ENCODE results near the gene MGLL. TPM values are rescaled to one million over a fixed set of nuclear protein-coding genes. Genes with fewer than 3 reads are reported as not detected.

The MGLL gene
- total RNA-seq, 1 experiment from 2014 or later = 6.8 TPM

- Histone ChIP-seq H3K9ac (ENCODE audit: low read length) (no peak overlapping the region), H3K4me1 (ENCODE audit: control insufficient read depth in 1 of 2, insufficient read depth in 2 of 2, low read length in 2 of 2) (no peaks in the 10 kb centered on the region), H3K27ac (ENCODE audit: low read depth, low read length) (no peak overlapping the region), H3K27me3 (ENCODE audit: insufficient read depth, low read length) (no peaks in the 10 kb centered on the region), H2AFZ (ENCODE audit: low read depth, low read length, poor library complexity, severe bottlenecking) (no peak overlapping the region), H3K36me3 (ENCODE audit: control insufficient read depth in 1 of 2, insufficient read depth in 2 of 2, low read length in 2 of 2) (no peaks in the 10 kb centered on the region), H3K4me2 (ENCODE audit: low read length) (no peak overlapping the region), H3K79me2 (ENCODE audit: insufficient read depth, low read length) (no peaks in the 10 kb centered on the region), H3K4me3 (replicated peaks in 1 of 2; ENCODE audit: low read depth in 1 of 2, low read length in 2 of 2) (no peak overlapping the region), H3K9me2 (ENCODE audit: insufficient read depth) (no peaks in the 10 kb centered on the region), H3K9me3 (ENCODE audit: control insufficient read depth in 1 of 2, insufficient read depth in 1 of 2, low read depth in 1 of 2, low read length in 2 of 2) (no peaks in the 10 kb centered on the region), H4K20me1 (ENCODE audit: insufficient read depth) (no peaks in the 10 kb centered on the region)
- ATAC-seq (no peak), DNase-seq (ENCODE audit: low read depth, low spot score) (no peak)
- RAD21 ChIA-PET (ENCODE audit: low non-redundant PET in 1 of 2, low total read pairs in 2 of 2, uncharacterized antibody in 2 of 2, unreplicated experiment in 2 of 2) = no interaction called here
- intact Hi-C loops (cut with micrococcal nuclease) = no loop called here
- CTCF ChIA-PET = no interaction called here
- TF ChIP-seq ZFX (IDR thresholded peaks at IDR 0.05) = no peak
- TF ChIP-seq ELF1 (IDR thresholded peaks at IDR 0.05; ENCODE audit: borderline replicate concordance, low read depth) = no peak
- TF ChIP-seq EZH2 (IDR thresholded peaks at IDR 0.05) = no peak
- TF ChIP-seq EZH2phosphoT487 (IDR thresholded peaks at IDR 0.05; ENCODE audit: borderline replicate concordance) = no peak
- no peak for TF ChIP-seq CBX3 (IDR thresholded peaks at IDR 0.05; ENCODE audit: low read depth)
- TF ChIP-seq TCF7L2 (IDR thresholded peaks at IDR 0.05; ENCODE audit: borderline replicate concordance, extremely low read depth, insufficient read depth, insufficient read length) = no peak
- no peak for TF ChIP-seq REST (IDR thresholded peaks at IDR 0.05; ENCODE audit: low read depth)
- TF ChIP-seq ZNF274 (IDR thresholded peaks at IDR 0.05; ENCODE audit: low read depth, low read length) = no peak
- no TSS peak for BruUV-seq (replicated peaks)
- POLR2A ChIA-PET = no interaction called here
Observed at GRCh38 chr3:127720161-127720823, 102.0 kb downstream of the MGLL start.
